Prostate gland (tissue), 2 donors: Measurements from ENCODE around the gene ABCA2. TPM values are rescaled to one million over a fixed set of nuclear protein-coding genes. Genes with fewer than 3 reads are reported as not detected.
"Not testable (repeated sequence)": the region's sequence is repeated elsewhere in the genome, so short reads cannot be mapped to it uniquely, and the experiment has no call there.

Experiments used
- DNase-seq: peaks from one replicate; pipeline ENCODE4 v3.0.0-alpha.2; 2019; ENCODE audit warnings: low spot score
- H3K27ac ChIP-seq, 2 donors: fragments of 200-600 bp; sonication (generic); 2 replicates each; pipeline ENCODE4 v1.5.1; 2017 to 2019
- H3K27me3 ChIP-seq: fragments of 200-600 bp; sonication (generic); replicated peaks from 2 replicates; pipeline ENCODE4 v1.5.1; 2019; ENCODE audit not compliant: insufficient read depth
- H3K36me3 ChIP-seq, 2 donors: fragments of 200-600 bp; sonication (generic); 1 replicate in 1 of 2; 2 replicates in 1 of 2; pipeline versions ENCODE4 v1.5.1 to v1.8.1; 2017 to 2019
- H3K4me1 ChIP-seq: fragments of 200-600 bp; sonication (generic); replicated peaks from 2 replicates; pipeline ENCODE4 v1.5.1; 2019
- H3K4me3 ChIP-seq, 2 donors: fragments of 200-600 bp; sonication (generic); 2 replicates each; pipeline ENCODE4 v1.5.1; 2017 to 2019
- H3K9me3 ChIP-seq: fragments of 200-600 bp; sonication (generic); 2 replicates; pipeline ENCODE4 v1.5.1; 2017
- CTCF ChIP-seq, 4 experiments: fragments of 200-600 bp in 2 of 4; fragments of 450-650 bp in 2 of 4; sonication (generic) in 2 of 4; IDR thresholded peaks; 1 replicate in 3 of 4; 2 replicates in 1 of 4; pipeline ENCODE4 v1.5.1; 2016 to 2019; ENCODE audit warnings: antibody characterized with exemption in 4 of 4, mild to moderate bottlenecking in 2 of 4, moderate library complexity in 2 of 4
- POLR2A ChIP-seq: fragments of 450-650 bp; IDR thresholded peaks from one replicate; pipeline ENCODE4 v1.6.1; 2016; ENCODE audit warnings: antibody characterized with exemption, mild to moderate bottlenecking
- POLR2AphosphoS5 ChIP-seq: sonication (generic); formaldehyde crosslinking; IDR thresholded peaks from one replicate; pipeline ENCODE4 v1.6.1; 2017; ENCODE audit warnings: antibody characterized with exemption
- WGBS: methylation state at CpG from one replicate; pipeline ENCODE4 v1.1.5; 2018; 5-methylcytosine and 5-hydroxymethylcytosine counted together
- intact Hi-C: fragments of 100-400 bp; cut with DNase I; formaldehyde crosslinking; loops from one replicate; pipeline ENCODE4 v1.14.2; 2022
- total RNA-seq, 2 donors: library from RNA; depleted of rRNA; stranded (reverse); fragments of >200 nt; gene quantifications; one replicate each; pipeline ENCODE4 v1.1.0, GENCODE V29; 2016

The ABCA2 gene
- total RNA-seq, 2 donors from 2014 or later = 27.4 to 79.1 TPM

- Histone ChIP-seq H3K4me3 (no peak overlapping the region), H3K4me1 (peaks cover 8% of the 10 kb centered on the region), H3K27me3 (no peaks in the 10 kb centered on the region), H3K36me3 (peaks cover 4 to 5% of the 10 kb centered on the region in 2 donors), H3K9me3 (no peaks in the 10 kb centered on the region), H3K27ac (no peak overlapping the region)
- TF ChIP-seq CTCF (IDR thresholded peaks at IDR 0.05) (no peak), POLR2AphosphoS5 (no peak), POLR2A (no peak)
- WGBS = 15% methylated on average over 9 of the region's 9 CpGs
- intact Hi-C loops = loop anchor here (5.0 kb wide), 2 partner anchors 193 to 248 kb away; partner anchors contain the start of gene AJM1
- no peak for DNase-seq
These were observed 7.4 kb upstream of the ABCA2 start for GRCh38 chr9:137035507-137035834.

GRCh38 chr9:137034709-137035506 is 6.9 kb upstream of the ABCA2 start:
- intact Hi-C loops = loop anchor here (5.0 kb wide), 3 partner anchors 83 to 248 kb away; partner anchors contain the start of genes AJM1 and LCN12
- WGBS = 16% methylated on average over 19 of the region's 24 CpGs

GRCh38 chr9:137034039-137034708 is 6.1 kb upstream of the ABCA2 start:
- no peaks in the 10 kb centered on the region for H3K27me3 ChIP-seq
- WGBS = 47% methylated on average over 13 of the region's 15 CpGs
- TF ChIP-seq CTCF (IDR thresholded peaks at IDR 0.05) (peak in 1 of 4 experiments; percentile 4), POLR2A (no peak)
- peaks cover 9% of the 10 kb centered on the region for H3K4me1 ChIP-seq
- H3K9me3 ChIP-seq = no peaks in the 10 kb centered on the region
- no peak for DNase-seq
- no peak overlapping the region for H3K4me3 ChIP-seq
- intact Hi-C loops = loop anchor here (5.0 kb wide), 1 partner anchor 82 kb away; the partner anchor contains the start of gene LCN12
- no peak overlapping the region for H3K27ac ChIP-seq
- H3K36me3 ChIP-seq = peaks cover 0 to 2% of the 10 kb centered on the region in 2 donors

More at GRCh38 chr9:137034709-137035506, 6.9 kb upstream of the ABCA2 start:
- Histone ChIP-seq H3K9me3 (no peaks in the 10 kb centered on the region), H3K27me3 (no peaks in the 10 kb centered on the region), H3K4me3 (no peak overlapping the region), H3K27ac (peak overlapping the region in 1 of 2 donors; percentile 45), H3K4me1 (peaks cover 8% of the 10 kb centered on the region), H3K36me3 (peaks cover 0 to 5% of the 10 kb centered on the region in 2 donors)
- peak; percentile 68 for DNase-seq
- TF ChIP-seq POLR2AphosphoS5 = peak; percentile 65
- peak; percentile 74 to 94 (median 90) for TF ChIP-seq CTCF (IDR thresholded peaks at IDR 0.05)
- TF ChIP-seq POLR2A = no peak

- intact Hi-C loops = loop anchor here (5.0 kb wide), 1 partner anchor 81 kb away; the partner anchor contains the start of gene LCN12
- H3K4me1 ChIP-seq = peaks cover 16% of the 10 kb centered on the region
- H3K4me3 ChIP-seq, H3K36me3 ChIP-seq, H3K27me3 ChIP-seq, DNase-seq, H3K9me3 ChIP-seq, H3K27ac ChIP-seq: not testable (repeated sequence)
- WGBS = 97% methylated on average over 5 of the region's 5 CpGs
These were observed 5.4 kb upstream of the ABCA2 start for GRCh38 chr9:137033481-137033880.

- Histone ChIP-seq H3K27me3 (no peaks in the 10 kb centered on the region), H3K9me3 (no peaks in the 10 kb centered on the region), H3K4me3 (no peak overlapping the region), H3K4me1 (peaks cover 18% of the 10 kb centered on the region), H3K27ac (no peak overlapping the region), H3K36me3 (no peaks in the 10 kb centered on the region)
- TF ChIP-seq POLR2AphosphoS5 (no peak), POLR2A (no peak), CTCF (IDR thresholded peaks at IDR 0.05) (no peak)
- 81% methylated on average over 10 of the region's 10 CpGs for WGBS
- intact Hi-C loops = loop anchor here (5.0 kb wide), 1 partner anchor 81 kb away; the partner anchor contains the start of gene LCN12
- DNase-seq = no peak
These were observed 4.8 kb upstream of the ABCA2 start for GRCh38 chr9:137032858-137033257.
